Measurements from ENCODE around the gene PSMD2. TPM values are rescaled to one million over a fixed set of nuclear protein-coding genes. Genes with fewer than 3 reads are reported as not detected.

Gene PSMD2
- total and polyA plus RNA-seq, 2 donors (not counting 3 experiments of a cell fraction or from before 2014, with no cell fraction given), result 414 to 435 TPM

DNA sequence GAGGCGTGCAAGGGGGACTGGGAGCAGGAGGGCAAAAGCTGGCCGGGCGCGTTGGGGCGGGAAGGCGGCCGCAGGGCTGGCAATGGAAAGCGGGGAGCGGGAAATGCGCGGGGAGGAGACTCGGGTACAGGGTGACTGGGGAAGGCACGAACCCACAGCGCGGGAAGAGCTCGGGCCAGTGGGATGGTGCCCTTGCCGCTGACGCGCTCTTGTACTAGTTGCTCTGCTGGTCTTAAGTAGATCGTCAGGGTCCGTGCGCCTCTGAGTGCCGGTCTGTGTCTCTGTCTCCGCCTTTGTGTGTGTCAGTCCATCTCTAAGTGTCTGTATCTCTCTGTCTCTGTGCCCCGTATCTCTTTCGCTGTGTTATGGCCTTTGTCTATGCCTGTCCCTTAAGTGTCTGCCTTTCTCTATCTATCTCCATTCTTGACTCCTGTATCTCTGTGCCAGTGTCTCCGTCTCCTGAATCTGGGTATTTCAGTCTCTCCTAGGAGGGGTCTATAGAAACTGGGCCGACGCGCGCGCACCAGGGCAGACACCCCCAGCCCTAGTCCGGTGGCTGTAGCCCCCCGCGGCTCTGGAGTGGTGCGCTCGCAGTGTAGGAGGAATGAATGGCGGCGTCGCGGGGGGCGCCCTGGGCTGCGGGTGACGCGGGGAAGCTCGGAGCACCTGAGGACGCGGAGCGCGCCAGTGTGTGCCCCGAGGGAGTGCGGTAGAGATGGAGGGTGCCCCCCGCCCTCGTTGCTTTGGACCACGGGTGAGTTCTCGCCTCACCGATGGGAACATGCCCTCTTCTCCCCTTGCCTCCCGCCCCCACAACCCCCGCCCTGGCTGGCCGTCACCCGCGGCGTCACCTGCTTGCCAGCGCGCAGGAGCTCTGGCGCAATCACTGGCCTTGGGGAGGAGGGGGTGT is 36.9 kb upstream of the PSMD2 start:
- dilution Hi-C loops (cut with MboI; ENCODE audit: extremely low pct_ligation_motif_present, low sequenced_read_pairs), result no loop called here
- CTCF ChIA-PET, result interaction anchor here (1.3 to 3.2 kb wide), 3 partner anchors 11 to 34 kb away, joined by 4 to 15 read pairs (median 6); partner anchors contain the start of gene EEF1AKMT4
- Histone ChIP-seq H4K20me1 (replicated peaks; ENCODE audit: control insufficient read depth, extremely low read depth, insufficient read depth, low read length) (no peaks in the 10 kb centered on the region), H3K9me3 (replicated peaks; ENCODE audit: control insufficient read depth, insufficient read depth, low read length) (no peaks in the 10 kb centered on the region), H3K9ac (replicated peaks; ENCODE audit: extremely low read depth, insufficient read depth, low read length) (no peak overlapping the region), H3K27ac (ENCODE audit: insufficient read depth, low read depth, low read length) (no peak overlapping the region), H3K4me2 (ENCODE audit: insufficient read depth, low read length) (peak overlapping the region; percentile 58), H3K79me2 (ENCODE audit: control insufficient read depth, insufficient read depth, low read length) (no peaks in the 10 kb centered on the region), H3K36me3 (ENCODE audit: control insufficient read depth in 2 of 2, extremely low read depth in 1 of 2, insufficient read depth in 2 of 2, low read length in 2 of 2) (no peaks in the 10 kb centered on the region), H3K27me3 (ENCODE audit: control insufficient read depth in 2 of 2, insufficient read depth in 2 of 2, low read length in 2 of 2) (peaks cover 26 to 36% of the 10 kb centered on the region in 2 experiments), H3K4me3 (replicated peaks in 1 of 3; ENCODE audit: insufficient read depth in 1 of 3, low read depth in 1 of 3, low read length in 3 of 3) (peak overlapping the region in 2 of 3 experiments; percentile 24 to 28), H2AFZ (ENCODE audit: low read depth, low read length) (peak overlapping the region; percentile 9), H3K9me1 (replicated peaks; ENCODE audit: control insufficient read depth, extremely low read depth, insufficient read depth, low read length) (no peaks in the 10 kb centered on the region), H3K4me1 (ENCODE audit: control insufficient read depth, extremely low read depth, insufficient read depth, low read length) (peaks cover 13% of the 10 kb centered on the region)
- peak; percentile 20 for DNase-seq (ENCODE audit: low read depth, low spot score)
- peak; percentile 69 for TF ChIP-seq EZH2 (IDR thresholded peaks at IDR 0.05; ENCODE audit: borderline replicate concordance, low read depth, low read length, severe bottlenecking)
- no peak for TF ChIP-seq FOS (IDR thresholded peaks at IDR 0.05; ENCODE audit: borderline replicate concordance, insufficient read depth, low read length)
- no peak for TF ChIP-seq GATA2 (IDR thresholded peaks at IDR 0.05; ENCODE audit: insufficient read depth, insufficient read length, low read depth, low read length)
- no peak for TF ChIP-seq POLR2AphosphoS5 (IDR thresholded peaks at IDR 0.05; ENCODE audit: insufficient read depth, low read depth, low read length)
- no peak for TF ChIP-seq MAX (IDR thresholded peaks at IDR 0.05; ENCODE audit: insufficient read depth, insufficient read length)
- no peak for FAIRE-seq
- intact Hi-C loops (cut with micrococcal nuclease), result no loop called here
- POLR2A ChIA-PET, result no interaction called here
- no TSS peak for BruUV-seq (replicated peaks)

DNA sequence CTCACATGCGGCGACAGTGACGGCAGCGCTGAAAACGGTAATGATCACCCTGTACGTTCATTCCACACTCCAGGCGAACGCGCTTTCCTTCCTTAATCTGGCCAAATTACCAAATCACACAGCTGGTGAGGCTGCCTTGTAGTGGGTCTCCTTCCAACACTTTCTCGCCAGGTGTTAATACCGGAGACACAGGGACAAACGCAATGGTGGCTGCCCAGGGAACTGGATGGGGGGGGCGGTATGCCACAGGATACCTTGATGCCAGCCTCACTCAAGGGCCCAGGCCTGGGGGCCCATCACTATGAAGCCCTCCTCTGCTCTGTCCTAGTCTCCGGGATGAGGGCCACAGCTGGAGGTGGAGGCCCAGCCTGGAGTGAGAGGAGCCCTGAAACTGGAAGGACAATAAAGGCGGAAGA is 36.3 kb upstream of the PSMD2 start:
- Histone ChIP-seq H3K9ac (replicated peaks; ENCODE audit: extremely low read depth, insufficient read depth, low read length) (no peak overlapping the region), H3K9me3 (replicated peaks; ENCODE audit: control insufficient read depth, insufficient read depth, low read length) (no peaks in the 10 kb centered on the region), H3K36me3 (ENCODE audit: control insufficient read depth in 2 of 2, extremely low read depth in 1 of 2, insufficient read depth in 2 of 2, low read length in 2 of 2) (no peaks in the 10 kb centered on the region), H3K79me2 (ENCODE audit: control insufficient read depth, insufficient read depth, low read length) (no peaks in the 10 kb centered on the region), H3K4me3 (replicated peaks in 1 of 3; ENCODE audit: insufficient read depth in 1 of 3, low read depth in 1 of 3, low read length in 3 of 3) (no peak overlapping the region), H3K4me1 (ENCODE audit: control insufficient read depth, extremely low read depth, insufficient read depth, low read length) (peaks cover 13% of the 10 kb centered on the region), H2AFZ (ENCODE audit: low read depth, low read length) (no peak overlapping the region), H3K27ac (ENCODE audit: insufficient read depth, low read depth, low read length) (no peak overlapping the region), H3K9me1 (replicated peaks; ENCODE audit: control insufficient read depth, extremely low read depth, insufficient read depth, low read length) (no peaks in the 10 kb centered on the region), H4K20me1 (replicated peaks; ENCODE audit: control insufficient read depth, extremely low read depth, insufficient read depth, low read length) (no peaks in the 10 kb centered on the region), H3K4me2 (ENCODE audit: insufficient read depth, low read length) (no peak overlapping the region), H3K27me3 (ENCODE audit: control insufficient read depth in 2 of 2, insufficient read depth in 2 of 2, low read length in 2 of 2) (peaks cover 26 to 36% of the 10 kb centered on the region in 2 experiments)
- no peak for FAIRE-seq
- intact Hi-C loops (cut with micrococcal nuclease), result no loop called here
- no peak for DNase-seq (ENCODE audit: low read depth, low spot score)
- no peak for TF ChIP-seq GATA2 (IDR thresholded peaks at IDR 0.05; ENCODE audit: insufficient read depth, insufficient read length, low read depth, low read length)
- TF ChIP-seq POLR2AphosphoS5 (IDR thresholded peaks at IDR 0.05; ENCODE audit: insufficient read depth, low read depth, low read length), result no peak
- TF ChIP-seq FOS (IDR thresholded peaks at IDR 0.05; ENCODE audit: borderline replicate concordance, insufficient read depth, low read length), result no peak
- no peak for TF ChIP-seq JUN (IDR thresholded peaks at IDR 0.05; ENCODE audit: borderline replicate concordance, insufficient read depth, insufficient read length, low read depth)
- no peak for TF ChIP-seq MAX (IDR thresholded peaks at IDR 0.05; ENCODE audit: insufficient read depth, insufficient read length)
- TF ChIP-seq MYC (IDR thresholded peaks at IDR 0.05; ENCODE audit: low read depth, low read length), result no peak
- TF ChIP-seq EZH2 (IDR thresholded peaks at IDR 0.05; ENCODE audit: borderline replicate concordance, low read depth, low read length, severe bottlenecking), result no peak
- TF ChIP-seq, protein P1, sequence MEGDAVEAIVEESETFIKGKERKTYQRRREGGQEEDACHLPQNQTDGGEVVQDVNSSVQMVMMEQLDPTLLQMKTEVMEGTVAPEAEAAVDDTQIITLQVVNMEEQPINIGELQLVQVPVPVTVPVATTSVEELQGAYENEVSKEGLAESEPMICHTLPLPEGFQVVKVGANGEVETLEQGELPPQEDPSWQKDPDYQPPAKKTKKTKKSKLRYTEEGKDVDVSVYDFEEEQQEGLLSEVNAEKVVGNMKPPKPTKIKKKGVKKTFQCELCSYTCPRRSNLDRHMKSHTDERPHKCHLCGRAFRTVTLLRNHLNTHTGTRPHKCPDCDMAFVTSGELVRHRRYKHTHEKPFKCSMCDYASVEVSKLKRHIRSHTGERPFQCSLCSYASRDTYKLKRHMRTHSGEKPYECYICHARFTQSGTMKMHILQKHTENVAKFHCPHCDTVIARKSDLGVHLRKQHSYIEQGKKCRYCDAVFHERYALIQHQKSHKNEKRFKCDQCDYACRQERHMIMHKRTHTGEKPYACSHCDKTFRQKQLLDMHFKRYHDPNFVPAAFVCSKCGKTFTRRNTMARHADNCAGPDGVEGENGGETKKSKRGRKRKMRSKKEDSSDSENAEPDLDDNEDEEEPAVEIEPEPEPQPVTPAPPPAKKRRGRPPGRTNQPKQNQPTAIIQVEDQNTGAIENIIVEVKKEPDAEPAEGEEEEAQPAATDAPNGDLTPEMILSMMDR (IDR thresholded peaks at IDR 0.05; ENCODE audit: extremely low read depth in 1 of 2, insufficient read depth in 1 of 2, low read depth in 1 of 2, low read length in 2 of 2), result no peak
- no peak for TF ChIP-seq POLR2A (IDR thresholded peaks at IDR 0.05; ENCODE audit: low read depth, low read length)
- POLR2A ChIA-PET, result no interaction called here
- CTCF ChIA-PET, result interaction anchor here (1.7 kb wide), 1 partner anchor 35 kb away, joined by 6 read pairs; no protein-coding TSS in a partner anchor
- dilution Hi-C loops (cut with MboI; ENCODE audit: extremely low pct_ligation_motif_present, low sequenced_read_pairs), result no loop called here
- no TSS peak for BruUV-seq (replicated peaks)

Data from endothelial cell of umbilical vein (primary cell).